NCI-H1436 treated with DMSO at 0.1 percent for 48 hours (cell line): ENCODE data around the gene BOLL.
"Not testable (repeated sequence)": the region's sequence is repeated elsewhere in the genome, so short reads cannot be mapped to it uniquely, and the experiment has no call there.

Source experiments
- DNase-seq: peaks from one replicate; lab custom pipeline; 2025; lab: John Stamatoyannopoulos, UW

Gene BOLL, protein sequence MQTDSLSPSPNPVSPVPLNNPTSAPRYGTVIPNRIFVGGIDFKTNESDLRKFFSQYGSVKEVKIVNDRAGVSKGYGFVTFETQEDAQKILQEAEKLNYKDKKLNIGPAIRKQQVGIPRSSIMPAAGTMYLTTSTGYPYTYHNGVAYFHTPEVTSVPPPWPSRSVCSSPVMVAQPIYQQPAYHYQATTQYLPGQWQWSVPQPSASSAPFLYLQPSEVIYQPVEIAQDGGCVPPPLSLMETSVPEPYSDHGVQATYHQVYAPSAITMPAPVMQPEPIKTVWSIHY

GRCh38 chr2:197784956-197785941, at the start of gene BOLL:
Gene BOLL (minus strand): TSS chr2:197785319. CDS start chr2:197781850, 3,469 bp downstream.
- DNase-seq, result no peak

GRCh38 chr2:197834771-197835170, 49.7 kb upstream of the BOLL start:
- not testable (repeated sequence) for DNase-seq

DNA sequence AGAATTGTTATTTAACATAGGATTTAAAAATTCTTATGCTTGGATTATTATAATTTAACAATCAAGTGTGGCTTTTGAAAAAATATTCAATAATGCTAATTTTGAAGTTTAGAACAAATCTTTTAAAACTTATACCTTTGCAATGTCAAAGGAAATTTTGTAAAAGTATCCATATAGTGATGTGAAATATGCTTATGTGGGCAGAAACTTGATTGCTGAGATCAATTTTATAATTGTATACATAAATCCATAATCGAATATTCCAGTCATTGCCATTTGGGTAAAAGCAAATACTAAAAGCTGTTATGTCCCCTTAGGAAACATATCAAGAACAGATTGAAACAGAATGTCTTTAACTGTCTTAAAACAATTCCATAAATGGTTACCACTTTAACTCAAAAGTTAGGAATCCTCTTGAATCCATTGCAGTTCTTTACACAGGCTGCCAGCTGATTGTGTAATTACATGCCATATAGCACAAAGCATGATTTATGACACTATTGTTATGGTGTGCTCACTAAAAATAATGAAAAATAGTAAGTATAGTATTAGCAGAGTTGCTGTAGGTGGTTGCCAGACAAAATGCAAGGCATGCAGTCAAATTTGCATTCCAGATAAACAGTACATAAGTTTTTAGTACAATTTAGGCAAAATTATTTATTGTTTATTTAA, 43.5 kb upstream of the BOLL start:
- no peak for DNase-seq

- DNase-seq, result no peak
These were observed 42.5 kb upstream of the BOLL start for GRCh38 chr2:197827618-197828017.

GRCh38 chr2:197822333-197822732, 37.2 kb upstream of the BOLL start:
- DNase-seq, result no peak

- no peak for DNase-seq
These were observed 36.6 kb upstream of the BOLL start for GRCh38 chr2:197821550-197822289.

DNA sequence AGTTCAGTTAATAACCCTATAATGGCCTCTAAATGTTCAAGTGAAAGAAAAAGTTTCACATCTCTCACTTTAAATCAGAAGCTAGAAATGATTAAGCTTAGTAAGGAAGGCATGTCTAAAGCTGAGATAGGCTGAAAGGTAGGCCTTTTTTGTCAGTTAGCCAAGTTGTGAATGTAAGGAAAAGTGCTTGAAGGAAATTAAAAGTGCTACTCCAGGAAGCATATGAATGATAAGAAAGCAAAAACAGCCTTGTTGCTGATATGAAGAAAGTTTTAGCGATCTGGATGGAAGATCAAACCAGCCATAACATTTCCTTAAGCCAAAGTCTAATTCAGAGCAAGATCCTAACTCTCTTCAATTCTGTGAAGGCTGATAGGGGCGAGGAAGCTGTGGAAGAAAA, 29.4 kb upstream of the BOLL start:
- no peak for DNase-seq

DNA sequence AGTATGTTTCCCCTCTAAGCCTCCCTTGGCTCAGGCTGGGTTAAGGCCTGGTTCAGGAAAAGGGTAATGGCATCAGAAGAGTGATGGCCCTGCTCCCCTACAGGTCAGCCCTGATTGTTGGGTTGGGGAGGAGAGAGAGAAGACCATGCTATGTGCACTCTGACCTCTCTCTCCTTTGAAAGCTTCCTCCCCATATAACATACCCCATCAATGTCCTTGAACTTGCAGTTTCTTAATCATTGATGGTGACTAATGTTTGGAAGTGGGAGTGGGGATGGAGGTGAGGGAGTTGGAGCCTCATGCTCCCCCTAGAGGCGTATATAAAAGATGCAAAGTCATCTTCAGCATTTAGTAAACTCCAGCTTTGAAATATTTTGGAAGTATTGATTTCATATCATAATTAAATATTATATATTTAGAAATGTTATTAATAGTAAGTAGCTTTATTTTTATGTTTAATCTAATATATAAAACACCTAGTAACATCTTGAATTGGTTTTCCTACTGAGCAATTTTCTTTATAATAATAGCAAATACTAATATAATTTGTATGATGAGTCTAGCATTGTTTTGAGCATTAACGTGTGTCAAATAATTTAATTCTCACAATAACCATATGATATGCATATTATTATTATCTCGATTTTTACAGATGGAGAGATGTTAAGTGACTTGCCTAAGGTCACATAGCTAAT, 28.1 kb upstream of the BOLL start:
- DNase-seq, result no peak

- DNase-seq, result no peak
These were observed 25.4 kb upstream of the BOLL start for GRCh38 chr2:197810491-197810890.

DNA sequence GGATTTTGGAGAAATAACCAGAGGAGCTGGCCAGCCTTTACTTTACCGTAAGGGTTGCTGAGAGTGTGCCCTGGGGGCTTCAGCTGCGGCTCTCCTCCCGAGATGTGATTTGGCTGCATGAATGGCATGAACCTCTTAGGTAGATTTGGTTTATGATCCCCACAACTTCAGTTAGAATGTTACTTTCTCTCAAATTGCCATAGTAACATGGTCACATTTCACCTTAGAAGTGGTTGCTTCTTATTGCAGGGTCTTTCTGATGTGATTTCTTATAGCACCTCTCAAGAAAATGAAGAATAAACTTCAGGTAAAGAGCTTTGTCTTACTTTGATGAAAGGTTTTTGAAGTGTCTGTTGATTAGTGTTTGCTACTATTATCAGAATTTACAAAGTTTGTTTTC, 24.9 kb upstream of the BOLL start:
- DNase-seq, result no peak

GRCh38 chr2:197809064-197809463, 23.9 kb upstream of the BOLL start:
- no peak for DNase-seq

DNA sequence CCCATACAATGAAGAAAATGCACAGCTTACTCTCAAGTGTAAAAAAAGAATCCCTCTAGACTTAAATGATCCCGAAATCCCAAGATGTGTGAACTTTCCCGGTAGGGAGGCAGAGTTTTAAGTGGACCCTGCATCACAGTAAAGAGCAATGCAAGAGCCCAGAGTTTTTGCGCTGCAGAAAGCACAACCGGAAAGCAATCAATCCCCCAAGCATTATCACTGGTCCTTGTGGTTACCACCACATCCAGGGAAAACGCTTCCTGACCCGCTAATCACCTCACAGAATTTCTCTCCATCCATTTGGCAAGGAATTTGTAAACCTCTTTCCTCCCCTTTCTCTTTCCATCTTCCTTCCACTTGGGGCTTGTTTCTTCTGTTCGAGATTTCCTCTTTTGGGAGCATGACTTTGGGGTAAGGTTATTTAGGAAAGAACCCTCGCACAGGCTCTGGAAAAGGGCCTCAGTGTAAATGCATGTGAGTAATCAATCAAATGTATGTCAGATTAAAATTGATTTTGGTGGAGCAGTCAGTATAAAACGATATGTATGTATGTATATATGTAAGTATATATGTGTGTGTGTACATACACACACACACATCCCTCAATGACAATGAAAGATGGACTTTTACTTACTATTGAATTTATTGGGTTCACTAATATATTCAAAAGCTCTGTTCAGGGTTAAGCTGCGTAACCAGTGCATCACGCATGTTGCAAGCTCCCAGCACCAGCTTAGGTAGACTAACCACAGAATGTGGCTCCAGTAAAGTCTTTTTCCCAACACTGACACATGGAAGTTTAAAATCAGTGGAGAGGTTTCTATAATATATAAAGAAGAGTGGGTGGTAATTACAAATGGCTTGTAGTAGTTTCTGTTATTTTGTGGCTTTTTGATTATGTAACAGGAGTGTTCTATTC, 20.9 kb upstream of the BOLL start:
- no peak for DNase-seq

DNA sequence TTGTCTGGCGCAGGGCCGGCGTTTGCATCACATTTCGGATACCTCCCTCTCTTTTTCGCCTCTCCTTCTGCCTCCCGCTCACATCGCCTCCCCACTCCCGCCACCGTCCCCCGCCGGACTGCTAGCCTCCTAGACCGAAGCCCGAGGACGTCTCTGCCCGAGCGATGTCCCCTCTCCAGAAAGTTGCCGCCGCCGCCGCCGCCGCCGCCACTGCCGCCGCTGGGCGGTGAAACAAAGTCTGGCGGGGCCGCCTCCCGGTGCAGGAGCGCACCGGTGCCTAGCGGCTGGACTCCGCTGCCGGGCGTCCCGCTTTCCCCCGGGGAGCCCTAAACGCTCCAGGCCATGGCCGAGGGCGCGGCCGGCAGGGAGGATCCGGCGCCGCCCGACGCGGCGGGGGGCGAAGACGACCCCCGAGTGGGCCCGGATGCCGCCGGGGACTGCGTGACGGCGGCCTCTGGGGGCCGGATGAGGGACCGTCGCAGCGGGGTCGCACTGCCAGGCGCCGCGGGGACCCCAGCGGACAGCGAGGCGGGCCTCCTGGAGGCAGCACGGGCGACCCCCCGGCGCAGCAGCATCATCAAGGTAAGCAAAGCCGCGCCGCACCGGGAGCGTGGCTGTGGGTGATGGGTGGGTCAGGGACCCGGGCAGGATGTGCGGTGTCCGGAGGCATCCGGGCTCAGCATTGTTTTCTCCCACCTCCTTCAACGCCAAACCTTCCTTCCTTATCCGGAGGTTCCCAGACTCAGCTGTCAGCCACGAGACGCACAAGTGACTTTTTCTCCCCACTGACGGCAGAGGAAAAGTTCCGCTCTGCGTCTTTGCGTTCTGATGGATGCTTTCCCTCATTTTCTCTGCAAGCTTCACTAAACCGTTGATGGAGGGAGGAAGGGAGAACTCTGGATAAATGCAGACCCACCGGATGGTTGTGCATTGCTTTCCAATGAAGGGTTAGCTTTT, 19.9 kb upstream of the BOLL start:
- DNase-seq, result no peak

DNA sequence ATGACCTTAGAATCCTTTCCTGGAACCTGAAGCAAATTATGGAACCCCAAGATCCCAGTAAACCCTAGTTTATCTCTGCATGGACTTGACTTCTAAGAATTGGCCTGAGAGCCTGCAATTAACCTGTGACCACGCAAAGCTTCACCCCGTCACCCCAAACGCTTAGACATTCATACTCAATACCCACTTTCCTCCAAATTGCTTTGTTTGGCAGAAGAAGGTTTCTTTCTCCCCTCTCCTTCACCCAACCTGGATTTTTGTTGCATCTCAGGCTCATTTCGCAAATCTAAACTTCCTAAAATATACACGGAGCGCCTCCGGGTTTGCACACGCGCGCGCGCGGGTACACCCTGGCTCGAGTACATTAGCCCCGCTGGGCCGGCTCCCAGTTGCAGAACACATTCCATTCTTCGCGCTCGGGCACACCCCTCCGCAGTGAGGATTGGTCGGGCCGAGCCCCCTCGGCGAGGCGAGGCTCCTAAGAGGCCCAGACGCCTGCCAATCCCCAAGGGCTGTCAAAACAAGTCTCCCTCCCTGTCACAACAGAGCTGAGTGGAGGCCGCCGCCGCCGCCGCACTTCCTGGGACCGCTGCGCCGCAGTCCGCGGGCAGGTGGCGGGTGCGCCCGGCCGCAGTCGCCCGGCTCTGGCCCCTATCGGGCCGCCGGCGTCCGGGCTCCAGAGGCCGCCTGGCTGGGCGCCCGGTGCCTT, 19.1 kb upstream of the BOLL start, which contains the start of gene PLCL1:
Gene PLCL1, plus strand, starts transcription at position 545 of the 709 bp plus-strand sequence.
- peak; percentile 46 for DNase-seq

DNA sequence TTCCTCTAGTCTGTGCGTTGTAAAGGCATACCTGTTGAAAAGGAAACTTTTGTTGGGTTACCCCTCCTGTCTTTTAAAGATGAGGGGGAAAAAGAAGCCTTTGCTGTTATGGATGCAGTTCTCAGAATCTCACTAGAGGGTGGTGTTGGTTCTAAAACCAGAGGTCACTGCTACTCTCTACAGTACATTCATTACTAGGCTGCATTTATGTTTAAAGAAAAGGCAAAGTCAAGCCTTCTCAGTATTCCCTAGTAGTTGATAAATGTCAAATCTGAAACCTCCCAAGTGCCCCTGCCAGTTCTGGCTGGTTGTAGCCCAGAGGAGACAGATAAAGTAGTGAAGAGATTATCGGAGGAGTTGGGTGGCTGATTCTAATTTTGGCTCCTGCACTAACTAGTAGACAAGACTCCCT, 17.9 kb upstream of the BOLL start:
- no peak for DNase-seq

DNA sequence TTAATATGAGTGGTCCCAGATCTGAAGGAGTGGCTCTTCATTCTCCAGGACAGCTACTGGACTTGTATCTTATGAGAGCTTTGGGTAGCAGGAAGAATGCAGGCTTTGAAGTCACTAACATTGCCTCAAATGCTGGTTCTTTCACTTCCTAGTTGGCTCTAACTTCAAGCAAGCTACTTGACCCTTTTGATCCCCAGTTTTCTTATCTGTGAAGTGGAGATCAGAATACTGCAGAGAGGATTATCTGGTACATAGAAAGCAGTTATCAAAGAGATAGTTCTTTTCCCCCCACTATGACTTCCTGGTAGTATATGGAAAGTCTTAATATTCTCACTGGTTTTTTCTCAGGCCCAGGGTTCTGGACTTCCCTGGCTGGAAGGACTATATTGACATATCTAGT, 15.9 kb upstream of the BOLL start:
- DNase-seq, result no peak

GRCh38 chr2:197800091-197800490, 15.0 kb upstream of the BOLL start:
- no peak for DNase-seq

- DNase-seq, result no peak
These were observed 13.9 kb upstream of the BOLL start for GRCh38 chr2:197799068-197799467.
